ENCODE results near the gene HAGHL.

The HAGHL gene

GRCh38 chr16:739560-740458 is 12.9 kb downstream of the HAGHL start (continued):
- no peak for TF ChIP-seq CSDC2 (CRISPR knock-in tag; IDR thresholded peaks at IDR 0.05)
- TF ChIP-seq ZFP3 (CRISPR knock-in tag; IDR thresholded peaks at IDR 0.05): no peak
- no peak for TF ChIP-seq ZNF8 (CRISPR knock-in tag; IDR thresholded peaks at IDR 0.05)
- no peak for TF ChIP-seq CSRNP3 (CRISPR knock-in tag; IDR thresholded peaks at IDR 0.05)
- no peak for TF ChIP-seq ZNF565 (CRISPR knock-in tag; conservative IDR thresholded peaks at IDR 0.05; ENCODE audit: low read depth)
- TF ChIP-seq TOX (CRISPR knock-in tag; IDR thresholded peaks at IDR 0.05; ENCODE audit: borderline replicate concordance): no peak
- TF ChIP-seq ZC3H10 (CRISPR knock-in tag; IDR thresholded peaks at IDR 0.05): no peak

- no peak for TF ChIP-seq TOX (CRISPR knock-in tag; IDR thresholded peaks at IDR 0.05; ENCODE audit: borderline replicate concordance)
- TF ChIP-seq GLIS3 (CRISPR knock-in tag; IDR thresholded peaks at IDR 0.05): no peak
- no peak for TF ChIP-seq SNAI2 (CRISPR knock-in tag; IDR thresholded peaks at IDR 0.05)
- no peak for TF ChIP-seq PATZ1 (CRISPR knock-in tag; IDR thresholded peaks at IDR 0.05; ENCODE audit: borderline replicate concordance)
- TF ChIP-seq CSRNP3 (CRISPR knock-in tag; IDR thresholded peaks at IDR 0.05): no peak
- TF ChIP-seq ZFP30 (CRISPR knock-in tag; IDR thresholded peaks at IDR 0.05): no peak
- no peak for TF ChIP-seq TCF4 (CRISPR knock-in tag; IDR thresholded peaks at IDR 0.05; ENCODE audit: borderline replicate concordance)
- no peak for TF ChIP-seq CREB5 (CRISPR knock-in tag; IDR thresholded peaks at IDR 0.05; ENCODE audit: low read depth)
- no peak for TF ChIP-seq ESRRG (CRISPR knock-in tag; IDR thresholded peaks at IDR 0.05)
- no peak for TF ChIP-seq BACH2 (CRISPR knock-in tag; IDR thresholded peaks at IDR 0.05; ENCODE audit: borderline replicate concordance)
- no peak for TF ChIP-seq PPARA (CRISPR knock-in tag; IDR thresholded peaks at IDR 0.05; ENCODE audit: borderline replicate concordance)
- TF ChIP-seq ZC3H10 (CRISPR knock-in tag; IDR thresholded peaks at IDR 0.05): no peak
- TF ChIP-seq OSR1 (CRISPR knock-in tag; IDR thresholded peaks at IDR 0.05): no peak
- TF ChIP-seq ZNF8 (CRISPR knock-in tag; IDR thresholded peaks at IDR 0.05): no peak
- no peak for TF ChIP-seq ISL1 (CRISPR knock-in tag; IDR thresholded peaks at IDR 0.05)
- no peak for TF ChIP-seq POU6F1 (CRISPR knock-in tag; IDR thresholded peaks at IDR 0.05; ENCODE audit: borderline replicate concordance, low read depth)
- no peak for TF ChIP-seq TSHZ2 (CRISPR knock-in tag; IDR thresholded peaks at IDR 0.05)
- TF ChIP-seq ARNTL (CRISPR knock-in tag; IDR thresholded peaks at IDR 0.05; ENCODE audit: borderline replicate concordance, low read depth): no peak
- no peak for TF ChIP-seq CSDC2 (CRISPR knock-in tag; IDR thresholded peaks at IDR 0.05)
- ATAC-seq: peak; percentile 49
Measured at GRCh38 chr16:740459-740763, 13.5 kb downstream of the HAGHL start.

Measured in SK-N-SH treated with all-trans-retinoic acid at 6 μM for 48 hours (cell line).